Trophoblast cell (in vitro differentiated cells and primary cell): ENCODE measurements around the gene SOBP.
A peak's percentile ranks its signal among the peaks of the same experiment; 100 is the strongest.

Experiments
- DNase-seq, 2 donors: peaks; one replicate each; pipeline ENCODE4 v3.0.0-alpha.2; 2016
- H2AFZ ChIP-seq: 2 replicates; pipeline ENCODE4 v1.6.1; 2013; ENCODE audit warnings: low read length, moderate library complexity, mild to moderate bottlenecking; ENCODE audit not compliant: insufficient read depth, poor library complexity
- H2AK5ac ChIP-seq: 2 replicates; pipeline ENCODE4 v1.6.1; 2013; ENCODE audit warnings: mild to moderate bottlenecking, low read length
- H2BK120ac ChIP-seq: 2 replicates; pipeline ENCODE4 v1.6.1; 2013; ENCODE audit warnings: low read length, mild to moderate bottlenecking, moderate library complexity; ENCODE audit not compliant: insufficient read depth, poor library complexity
- H2BK12ac ChIP-seq: 2 replicates; pipeline ENCODE4 v1.6.1; 2013; ENCODE audit warnings: mild to moderate bottlenecking, low read length, moderate library complexity
- H2BK5ac ChIP-seq: 2 replicates; pipeline ENCODE4 v1.6.1; 2013; ENCODE audit warnings: low read length, low read depth, moderate library complexity, mild to moderate bottlenecking; ENCODE audit not compliant: poor library complexity
- H3K14ac ChIP-seq: 2 replicates; pipeline ENCODE4 v1.6.1; 2013; ENCODE audit warnings: mild to moderate bottlenecking, low read length
- H3K18ac ChIP-seq: 2 replicates; pipeline ENCODE4 v1.6.1; 2013; ENCODE audit warnings: mild to moderate bottlenecking, low read length
- H3K23ac ChIP-seq: 2 replicates; pipeline ENCODE4 v1.6.1; 2013; ENCODE audit warnings: low read length
- H3K27ac ChIP-seq: 2 replicates; pipeline ENCODE4 v1.5.1; 2013; ENCODE audit warnings: low read depth, mild to moderate bottlenecking, inconsistent platforms, low read length, moderate library complexity
- H3K27me3 ChIP-seq: 2 replicates; pipeline ENCODE4 v1.6.1; 2013; ENCODE audit warnings: inconsistent platforms, mild to moderate bottlenecking, low read length, moderate library complexity; ENCODE audit not compliant: insufficient read depth
- H3K36me3 ChIP-seq, 2 experiments: 1 replicate in 1 of 2; 2 replicates in 1 of 2; pipeline ENCODE4 v1.6.1; 2013; ENCODE audit warnings: low read length in 2 of 2, mild to moderate bottlenecking in 2 of 2, moderate library complexity in 1 of 2; ENCODE audit not compliant: insufficient read depth in 2 of 2, control insufficient read depth in 1 of 2
- H3K4ac ChIP-seq: 2 replicates; pipeline ENCODE4 v1.6.1; 2013; ENCODE audit warnings: low read depth, mild to moderate bottlenecking, low read length, moderate library complexity
- H3K4me1 ChIP-seq, 2 experiments: 1 replicate in 1 of 2; 2 replicates in 1 of 2; pipeline ENCODE4 v1.6.1; 2013; ENCODE audit warnings: low read length in 2 of 2, mild to moderate bottlenecking in 2 of 2, moderate library complexity in 1 of 2; ENCODE audit not compliant: insufficient read depth in 2 of 2, control insufficient read depth in 1 of 2
- H3K4me2 ChIP-seq: 2 replicates; pipeline ENCODE4 v1.6.1; 2013; ENCODE audit warnings: inconsistent platforms, mild to moderate bottlenecking, low read length, moderate library complexity
- H3K4me3 ChIP-seq: 2 replicates; pipeline ENCODE4 v1.5.1; 2013; ENCODE audit warnings: mild to moderate bottlenecking, low read depth, low read length, inconsistent platforms
- H3K79me1 ChIP-seq: one replicate; pipeline ENCODE4 v1.6.1; 2013; ENCODE audit warnings: low read length
- H3K79me2 ChIP-seq: 2 replicates; pipeline ENCODE4 v1.6.1; 2013; ENCODE audit warnings: low read length, mild to moderate bottlenecking; ENCODE audit not compliant: control insufficient read depth, insufficient read depth, poor library complexity
- H3K9ac ChIP-seq: 2 replicates; pipeline ENCODE4 v1.6.1; 2013; ENCODE audit warnings: mild to moderate bottlenecking, low read length
- H3K9me3 ChIP-seq: 2 replicates; pipeline ENCODE4 v1.6.1; 2013; ENCODE audit warnings: low read depth, mild to moderate bottlenecking, control low read depth, inconsistent platforms, low read length; ENCODE audit not compliant: insufficient read depth
- H4K12ac ChIP-seq: 2 replicates; pipeline ENCODE4 v1.6.1; 2013; ENCODE audit warnings: low read depth, mild to moderate bottlenecking, low read length, moderate library complexity
- H4K8ac ChIP-seq: 2 replicates; pipeline ENCODE4 v1.6.1; 2013; ENCODE audit warnings: low read depth, mild to moderate bottlenecking, low read length, moderate library complexity
- H4K91ac ChIP-seq: one replicate; pipeline ENCODE4 v1.6.1; 2013; ENCODE audit warnings: low read depth, mild to moderate bottlenecking, low read length, moderate library complexity
- WGBS: extraction: QIAGEN DNeasy Blood & Tissue Kit; methylation state at CpG from one replicate; pipeline ENCODE4 v1.1.7; 2013; ENCODE audit warnings: missing lambda C conversion rate; ENCODE audit not compliant: insufficient read length, insufficient coverage; ENCODE audit errors: extremely low coverage; 5-methylcytosine and 5-hydroxymethylcytosine counted together

Gene SOBP

GRCh38 chr6:107569473-107569872 is 79.6 kb downstream of the SOBP start:
- Histone ChIP-seq H3K9ac (no peak overlapping the region), H3K4me2 (no peak overlapping the region), H4K91ac (no peak overlapping the region), H2BK5ac (no peak overlapping the region), H4K8ac (no peak overlapping the region), H3K27ac (no peak overlapping the region), H3K36me3 (no peaks in the 10 kb centered on the region), H3K23ac (no peak overlapping the region), H3K14ac (no peak overlapping the region), H3K18ac (no peak overlapping the region), H3K79me1 (no peaks in the 10 kb centered on the region), H3K4me1 (no peaks in the 10 kb centered on the region), H2BK12ac (no peak overlapping the region), H2AK5ac (no peak overlapping the region), H3K9me3 (no peaks in the 10 kb centered on the region), H3K4ac (no peak overlapping the region), H2BK120ac (no peak overlapping the region), H3K4me3 (no peak overlapping the region), H2AFZ (no peak overlapping the region), H4K12ac (no peak overlapping the region), H3K27me3 (no peaks in the 10 kb centered on the region), H3K79me2 (no peaks in the 10 kb centered on the region)
- DNase-seq: no peak
- WGBS: no CpG with 5 or more reads among the region's 9 CpGs

GRCh38 chr6:107571354-107571753 is 81.4 kb downstream of the SOBP start:
- Histone ChIP-seq H4K8ac (no peak overlapping the region), H3K79me1 (no peaks in the 10 kb centered on the region), H3K14ac (no peak overlapping the region), H3K4me1 (no peaks in the 10 kb centered on the region), H3K79me2 (no peaks in the 10 kb centered on the region), H3K36me3 (no peaks in the 10 kb centered on the region), H2BK5ac (no peak overlapping the region), H4K12ac (no peak overlapping the region), H3K4me2 (no peak overlapping the region), H4K91ac (no peak overlapping the region), H3K27me3 (no peaks in the 10 kb centered on the region), H2BK12ac (no peak overlapping the region), H3K18ac (no peak overlapping the region), H2AK5ac (no peak overlapping the region), H3K27ac (no peak overlapping the region), H2AFZ (no peak overlapping the region), H3K9ac (no peak overlapping the region), H3K4ac (no peak overlapping the region), H3K4me3 (no peak overlapping the region), H3K9me3 (peaks cover 3% of the 10 kb centered on the region), H2BK120ac (no peak overlapping the region), H3K23ac (no peak overlapping the region)
- WGBS: no CpG with 5 or more reads among the region's 9 CpGs
- peak; percentile 34 to 75 for DNase-seq

- Histone ChIP-seq H3K27ac (no peak overlapping the region), H2AFZ (no peak overlapping the region), H4K12ac (no peak overlapping the region), H2AK5ac (no peak overlapping the region), H2BK12ac (no peak overlapping the region), H4K8ac (no peak overlapping the region), H3K4me3 (no peak overlapping the region), H3K18ac (no peak overlapping the region), H3K9me3 (peaks cover 3% of the 10 kb centered on the region), H3K79me1 (no peaks in the 10 kb centered on the region), H3K36me3 (no peaks in the 10 kb centered on the region), H4K91ac (no peak overlapping the region), H3K27me3 (no peaks in the 10 kb centered on the region), H3K79me2 (no peaks in the 10 kb centered on the region), H3K14ac (no peak overlapping the region), H2BK120ac (no peak overlapping the region), H3K4ac (no peak overlapping the region), H2BK5ac (no peak overlapping the region), H3K23ac (no peak overlapping the region), H3K4me1 (no peaks in the 10 kb centered on the region), H3K9ac (no peak overlapping the region), H3K4me2 (no peak overlapping the region)
- no CpG with 5 or more reads among the region's 6 CpGs for WGBS
- no peak for DNase-seq
These were observed 83.0 kb downstream of the SOBP start for GRCh38 chr6:107572886-107573285.

GRCh38 chr6:107574856-107575255 is 84.9 kb downstream of the SOBP start:
- no peaks in the 10 kb centered on the region for H3K4me1 ChIP-seq
- peak overlapping the region; percentile 3 for H3K4me3 ChIP-seq
- H3K79me2 ChIP-seq: no peaks in the 10 kb centered on the region
- no peak overlapping the region for H2BK120ac ChIP-seq
- H3K36me3 ChIP-seq: no peaks in the 10 kb centered on the region
- no peak overlapping the region for H4K8ac ChIP-seq
- H3K9ac ChIP-seq: no peak overlapping the region
- H4K91ac ChIP-seq: no peak overlapping the region
- H3K27me3 ChIP-seq: no peaks in the 10 kb centered on the region
- no peak overlapping the region for H3K27ac ChIP-seq
- peaks cover 3% of the 10 kb centered on the region for H3K9me3 ChIP-seq
- no CpG with 5 or more reads among the region's 6 CpGs for WGBS
- H3K23ac ChIP-seq: no peak overlapping the region
- H3K4me2 ChIP-seq: no peak overlapping the region
- H2BK5ac ChIP-seq: no peak overlapping the region
- no peak overlapping the region for H2BK12ac ChIP-seq
- no peak for DNase-seq
- no peak overlapping the region for H3K18ac ChIP-seq
- H4K12ac ChIP-seq: no peak overlapping the region
- no peak overlapping the region for H3K14ac ChIP-seq
- H3K4ac ChIP-seq: no peak overlapping the region
- no peak overlapping the region for H2AK5ac ChIP-seq
- no peaks in the 10 kb centered on the region for H3K79me1 ChIP-seq
- H2AFZ ChIP-seq: no peak overlapping the region
